Fibroblast of mammary gland (primary cell): ENCODE measurements around the gene PIAS3.

ENCODE experiments used
- DNase-seq: peaks from one replicate; pipeline ENCODE4 v3.0.0-alpha.2; 2010; ENCODE audit warnings: low read depth
- H3K4me3 ChIP-seq: 2 replicates; pipeline ENCODE4 v1.5.1; 2011; ENCODE audit warnings: low read depth, mild to moderate bottlenecking, low read length, moderate library complexity; ENCODE audit not compliant: control insufficient read depth
- CTCF ChIP-seq: conservative IDR thresholded peaks from 2 replicates; pipeline ENCODE4 v1.5.1; 2011; ENCODE audit warnings: low read depth, low read length, inconsistent platforms; ENCODE audit not compliant: control insufficient read depth, insufficient read depth

The PIAS3 gene

GRCh38 chr1:145858901-145859490 lies at the start of gene PIAS3:
Gene PIAS3 (minus strand): TSS chr1:145859081. CDS start chr1:145858990, 91 bp downstream.
- peak; percentile 87 for DNase-seq
- TF ChIP-seq CTCF: no peak
- H3K4me3 ChIP-seq: peak within 1 kb of the TSS; percentile 80

GRCh38 chr1:145908653-145909052 lies 49.8 kb upstream of the PIAS3 start:
- H3K4me3 ChIP-seq: peak overlapping the region; percentile 50
- no peak for TF ChIP-seq CTCF
- peak; percentile 94 for DNase-seq

- H3K4me3 ChIP-seq: no peak overlapping the region
- no peak for TF ChIP-seq CTCF
- DNase-seq: peak; percentile 75
These were observed 48.3 kb upstream of the PIAS3 start for GRCh38 chr1:145906954-145907753.

GRCh38 chr1:145901312-145902021 lies 42.6 kb upstream of the PIAS3 start:
- TF ChIP-seq CTCF: peak; percentile 17
- H3K4me3 ChIP-seq: no peak overlapping the region
- DNase-seq: no peak

GRCh38 chr1:145898756-145899155 lies 39.9 kb upstream of the PIAS3 start:
- no peak for DNase-seq

More at GRCh38 chr1:145898756-145899155, 39.9 kb upstream of the PIAS3 start:
- TF ChIP-seq CTCF: no peak
- no peak overlapping the region for H3K4me3 ChIP-seq
